ENCODE measurements around the gene USP36.

DNA sequence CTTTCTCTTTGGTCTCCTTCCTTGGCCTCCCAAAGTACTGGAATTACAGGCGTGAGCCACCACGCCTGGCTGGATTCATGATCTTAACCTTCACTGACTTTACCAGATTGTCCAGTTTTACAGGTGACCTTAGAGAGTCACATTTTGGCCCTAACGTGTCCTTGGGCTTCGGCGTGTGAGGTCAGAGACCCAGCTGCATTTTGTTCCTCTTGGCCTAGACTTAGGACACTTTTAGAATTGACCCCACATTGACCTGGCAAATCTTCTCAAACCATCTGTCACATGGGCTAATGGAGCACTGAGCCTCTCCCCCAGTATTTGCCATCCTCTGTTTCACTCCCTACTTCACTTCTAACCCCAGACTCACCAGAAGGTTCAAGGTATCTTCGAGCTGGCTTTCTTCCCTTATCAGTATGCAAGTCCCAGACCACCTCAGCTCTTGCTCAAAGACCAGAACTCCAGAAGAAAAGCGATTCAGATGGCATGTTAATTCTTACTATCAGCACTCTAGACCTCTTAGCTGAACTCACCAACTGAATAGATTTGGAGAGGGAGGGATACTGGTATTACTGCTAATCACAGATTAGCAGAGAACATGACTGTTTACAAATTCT is 56.8 kb downstream of the USP36 start:
- TF ChIP-seq POLR2A (IDR thresholded peaks at IDR 0.05) (no peak), CTCF (IDR thresholded peaks at IDR 0.05) (no peak)

Measured in adrenal gland (tissue), 5 donors.